ENCODE measurements around the gene DDX31. TPM values are rescaled to one million over a fixed set of nuclear protein-coding genes. Genes with fewer than 3 reads are reported as not detected.
"Not testable (repeated sequence)": the region's sequence is repeated elsewhere in the genome, so short reads cannot be mapped to it uniquely, and the experiment has no call there.

Gene DDX31
- 15.8 TPM for total RNA-seq (ENCODE audit: unreplicated experiment)
- long read RNA-seq, full-length matches to known transcripts: 7 of 9 reads
- long read RNA-seq, partial matches to known transcripts: 1 of 9 reads
- long read RNA-seq, other reads (novel, unspliced or antisense): 1 of 9 reads

DNA sequence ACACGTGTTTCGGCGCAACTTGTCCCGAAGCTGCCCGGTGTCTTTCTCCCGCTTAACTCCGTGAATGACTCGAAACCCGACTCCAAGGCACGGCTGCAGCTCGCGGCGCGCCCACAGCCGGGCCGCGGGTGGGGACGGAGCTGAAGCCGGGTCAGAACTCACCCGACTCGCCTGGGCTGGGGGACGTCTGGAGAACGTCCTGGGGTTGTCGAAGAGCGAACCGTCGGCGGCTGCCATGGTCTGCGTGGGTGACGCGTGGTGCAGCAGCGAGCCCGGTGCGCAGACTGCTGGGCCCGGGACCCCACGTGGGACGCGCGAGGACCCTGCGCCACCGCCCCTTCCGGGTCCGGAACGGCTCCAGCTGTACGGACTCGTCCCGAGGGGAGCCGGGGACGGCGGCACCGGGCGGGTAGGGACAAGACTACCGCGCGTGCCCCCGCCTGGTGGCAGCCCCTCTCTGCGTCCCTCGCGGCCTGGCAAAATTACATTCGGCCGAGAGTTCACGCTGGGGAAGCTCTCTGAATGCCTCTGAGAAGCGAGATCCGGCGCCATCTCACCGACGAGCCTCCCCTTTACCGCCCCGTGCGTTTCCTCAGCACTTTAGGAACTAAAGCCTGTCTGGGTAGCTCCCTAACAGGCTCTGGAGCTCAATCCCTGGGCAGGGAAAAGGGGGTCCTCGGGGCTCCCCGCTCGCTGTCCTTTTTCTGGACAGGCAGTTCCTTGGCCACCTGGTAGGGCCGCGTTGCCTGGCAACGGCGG, at the start of gene DDX31:
Gene DDX31, minus strand, starts transcription at position 286 of the 759 bp plus-strand sequence. Its CDS starts 49 bp downstream, at position 237.
- peaks cover 32% of the 10 kb centered on the region for H3K4me1 Mint-ChIP-seq (ENCODE audit: unreplicated experiment)
- peaks cover 5% of the 10 kb centered on the region for H3K36me3 Mint-ChIP-seq (ENCODE audit: low read depth, unreplicated experiment)
- peak within 1 kb of the TSS; percentile 93 for H3K27ac Mint-ChIP-seq (ENCODE audit: unreplicated experiment)
- peaks cover 8% of the 10 kb centered on the region for H3K27me3 Mint-ChIP-seq (ENCODE audit: unreplicated experiment)
- TF ChIP-seq, protein P1, sequence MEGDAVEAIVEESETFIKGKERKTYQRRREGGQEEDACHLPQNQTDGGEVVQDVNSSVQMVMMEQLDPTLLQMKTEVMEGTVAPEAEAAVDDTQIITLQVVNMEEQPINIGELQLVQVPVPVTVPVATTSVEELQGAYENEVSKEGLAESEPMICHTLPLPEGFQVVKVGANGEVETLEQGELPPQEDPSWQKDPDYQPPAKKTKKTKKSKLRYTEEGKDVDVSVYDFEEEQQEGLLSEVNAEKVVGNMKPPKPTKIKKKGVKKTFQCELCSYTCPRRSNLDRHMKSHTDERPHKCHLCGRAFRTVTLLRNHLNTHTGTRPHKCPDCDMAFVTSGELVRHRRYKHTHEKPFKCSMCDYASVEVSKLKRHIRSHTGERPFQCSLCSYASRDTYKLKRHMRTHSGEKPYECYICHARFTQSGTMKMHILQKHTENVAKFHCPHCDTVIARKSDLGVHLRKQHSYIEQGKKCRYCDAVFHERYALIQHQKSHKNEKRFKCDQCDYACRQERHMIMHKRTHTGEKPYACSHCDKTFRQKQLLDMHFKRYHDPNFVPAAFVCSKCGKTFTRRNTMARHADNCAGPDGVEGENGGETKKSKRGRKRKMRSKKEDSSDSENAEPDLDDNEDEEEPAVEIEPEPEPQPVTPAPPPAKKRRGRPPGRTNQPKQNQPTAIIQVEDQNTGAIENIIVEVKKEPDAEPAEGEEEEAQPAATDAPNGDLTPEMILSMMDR (IDR thresholded peaks at IDR 0.05; ENCODE audit: unreplicated experiment): no peak
- peak; percentile 86 for DNase-seq (ENCODE audit: low spot score)
- H3K4me3 Mint-ChIP-seq (ENCODE audit: unreplicated experiment): peak within 1 kb of the TSS; percentile 98
- H3K9me3 Mint-ChIP-seq (ENCODE audit: unreplicated experiment): no peaks in the 10 kb centered on the region

GRCh38 chr9:132718381-132718928, 48.7 kb upstream of the DDX31 start:
- H3K27ac Mint-ChIP-seq (ENCODE audit: unreplicated experiment): peak overlapping the region; percentile 50

DNA sequence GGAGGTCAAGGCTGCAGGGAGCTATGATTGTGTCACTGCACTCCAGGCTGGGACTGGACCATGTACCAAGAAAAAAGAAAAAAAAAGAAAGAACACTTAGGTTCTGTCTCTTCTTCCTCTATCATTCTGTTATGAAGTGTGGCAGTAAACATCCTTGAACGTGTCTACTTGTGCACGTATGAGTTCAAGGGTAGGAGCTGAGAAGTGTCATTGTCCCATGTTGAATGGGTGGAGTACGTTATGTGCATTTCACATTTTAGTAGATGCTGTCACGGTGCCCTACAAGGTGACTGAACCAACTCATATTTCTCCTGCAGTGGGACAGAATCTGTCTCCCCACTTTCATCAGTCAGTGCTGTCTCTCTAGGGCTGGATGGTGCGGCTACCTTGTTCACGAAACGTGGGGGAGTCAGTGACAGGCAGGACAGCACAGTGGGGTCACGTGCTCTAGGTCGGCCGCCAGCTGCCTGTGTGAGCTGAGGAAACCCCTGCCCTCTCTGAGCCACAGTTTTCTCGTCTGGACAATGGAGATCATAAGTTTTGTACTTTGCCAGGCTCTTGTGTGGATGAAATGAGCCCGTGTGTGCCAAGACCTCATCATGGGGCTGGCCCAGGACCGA, 47.7 kb upstream of the DDX31 start:
- Mint-ChIP-seq H3K27me3 (ENCODE audit: unreplicated experiment) (no peaks in the 10 kb centered on the region), H3K9me3 (ENCODE audit: unreplicated experiment) (no peaks in the 10 kb centered on the region), H3K36me3 (ENCODE audit: low read depth, unreplicated experiment) (no peaks in the 10 kb centered on the region), H3K27ac (ENCODE audit: unreplicated experiment) (peak overlapping the region; percentile 67), H3K4me3 (ENCODE audit: unreplicated experiment) (no peak overlapping the region), H3K4me1 (ENCODE audit: unreplicated experiment) (peaks cover 32% of the 10 kb centered on the region)
- TF ChIP-seq, protein P1 (IDR thresholded peaks at IDR 0.05; ENCODE audit: unreplicated experiment): no peak
- DNase-seq (ENCODE audit: low spot score): no peak

More at GRCh38 chr9:132718381-132718928, 48.7 kb upstream of the DDX31 start:
- H3K4me1 Mint-ChIP-seq (ENCODE audit: unreplicated experiment): peaks cover 32% of the 10 kb centered on the region
- DNase-seq (ENCODE audit: low spot score); H3K4me3 Mint-ChIP-seq (ENCODE audit: unreplicated experiment); H3K27me3 Mint-ChIP-seq (ENCODE audit: unreplicated experiment); H3K9me3 Mint-ChIP-seq (ENCODE audit: unreplicated experiment); H3K36me3 Mint-ChIP-seq (ENCODE audit: low read depth, unreplicated experiment): not testable (repeated sequence)

DNA sequence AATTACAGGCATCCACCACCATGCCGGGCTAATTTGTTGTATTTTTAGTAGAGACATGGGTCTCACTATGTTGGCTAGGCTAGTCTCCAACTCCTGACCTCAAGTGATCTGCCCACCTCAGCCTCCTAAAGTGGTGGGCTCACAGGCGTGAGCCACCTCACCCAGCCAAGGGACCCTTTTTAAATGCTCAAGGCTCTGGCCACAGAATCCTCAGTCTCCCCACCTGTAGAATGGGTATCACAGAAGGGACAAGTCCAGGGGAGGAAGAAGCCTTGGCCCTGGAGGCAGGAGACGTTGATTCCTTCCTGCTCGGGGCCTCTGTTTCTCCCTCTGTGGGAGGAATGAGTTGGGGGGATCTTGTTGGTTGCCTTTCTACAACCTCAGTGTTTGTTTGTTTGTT, 46.2 kb upstream of the DDX31 start:
- H3K27me3 Mint-ChIP-seq (ENCODE audit: unreplicated experiment): no peaks in the 10 kb centered on the region
- H3K9me3 Mint-ChIP-seq (ENCODE audit: unreplicated experiment): no peaks in the 10 kb centered on the region
- no peak overlapping the region for H3K4me3 Mint-ChIP-seq (ENCODE audit: unreplicated experiment)
- peaks cover 32% of the 10 kb centered on the region for H3K4me1 Mint-ChIP-seq (ENCODE audit: unreplicated experiment)
- TF ChIP-seq, protein P1 (IDR thresholded peaks at IDR 0.05; ENCODE audit: unreplicated experiment): no peak
- no peak overlapping the region for H3K27ac Mint-ChIP-seq (ENCODE audit: unreplicated experiment)
- DNase-seq (ENCODE audit: low spot score): no peak
- H3K36me3 Mint-ChIP-seq (ENCODE audit: low read depth, unreplicated experiment): no peaks in the 10 kb centered on the region

DNA sequence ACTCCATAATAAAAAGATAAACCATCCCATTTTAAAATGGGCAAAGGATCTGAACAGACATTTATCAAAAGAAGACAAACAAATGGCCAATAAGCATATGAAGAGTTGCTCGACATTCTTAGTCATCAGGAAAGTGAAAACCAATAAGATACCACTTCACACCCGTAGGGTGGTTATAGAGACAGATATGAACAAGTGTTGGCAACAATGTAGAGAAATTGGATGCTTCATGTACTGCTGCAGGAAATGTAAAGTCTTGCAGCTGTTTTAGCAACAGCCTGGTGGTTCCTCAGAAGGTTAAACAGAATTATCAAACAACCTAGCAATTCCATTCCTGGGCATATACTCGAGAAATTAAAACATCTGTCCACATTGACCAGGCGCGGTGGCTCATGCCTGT, 43.0 kb upstream of the DDX31 start:
- Mint-ChIP-seq H3K9me3 (ENCODE audit: unreplicated experiment) (no peaks in the 10 kb centered on the region), H3K27me3 (ENCODE audit: unreplicated experiment) (no peaks in the 10 kb centered on the region)
- no peak for DNase-seq (ENCODE audit: low spot score)

More for the DNA sequence above, 43.0 kb upstream of the DDX31 start:
- Mint-ChIP-seq H3K27ac (ENCODE audit: unreplicated experiment) (no peak overlapping the region), H3K36me3 (ENCODE audit: low read depth, unreplicated experiment) (no peaks in the 10 kb centered on the region), H3K4me3 (ENCODE audit: unreplicated experiment) (no peak overlapping the region), H3K4me1 (ENCODE audit: unreplicated experiment) (peaks cover 17% of the 10 kb centered on the region)
- TF ChIP-seq, protein P1 (IDR thresholded peaks at IDR 0.05; ENCODE audit: unreplicated experiment): no peak

Data from endothelial cell (in vitro differentiated cells).